Activated naive CD8-positive, alpha-beta T cell treated with anti-CD3 and anti-CD28 coated beads, Interleukin-2, amount 10 ng/mL, durations not matched to agents 7 days and 5 days (primary cell): Measurements from ENCODE around the gene CKB. TPM values are rescaled to one million over a fixed set of nuclear protein-coding genes. Genes with fewer than 3 reads are reported as not detected.
"Not testable (repeated sequence)": the region's sequence is repeated elsewhere in the genome, so short reads cannot be mapped to it uniquely, and the experiment has no call there.

ENCODE experiments used
- ATAC-seq: fragments of 150-1000 bp; cut with Tn5 transposase; one replicate; pipeline ENCODE4 v1.10.0; 2021; ENCODE audit warnings: low read depth, moderate library complexity
- POLR2A ChIA-PET: fragments of 350-600 bp; sonication (Branson Sonifier 250); formaldehyde crosslinking; loops from one replicate; lab custom pipeline; 2021; ENCODE audit warnings: antibody characterized with exemption; lab: Charles Lee
- DNase-seq: peaks from one replicate; pipeline ENCODE4 v3.0.0; 2021
- H3K27ac Mint-ChIP-seq: one replicate; pipeline ENCODE4 v1.8.0; 2022; ENCODE audit warnings: mild to moderate bottlenecking, mixed read lengths
- H3K27me3 Mint-ChIP-seq: one replicate; pipeline ENCODE4 v1.8.0; 2022; ENCODE audit warnings: mild to moderate bottlenecking, moderate library complexity, mixed read lengths
- H3K36me3 Mint-ChIP-seq: one replicate; pipeline ENCODE4 v1.8.0; 2021; ENCODE audit warnings: mild to moderate bottlenecking, mixed read lengths
- H3K4me1 Mint-ChIP-seq: one replicate; pipeline ENCODE4 v1.8.0; 2021; ENCODE audit warnings: mixed read lengths
- H3K4me3 Mint-ChIP-seq: one replicate; pipeline ENCODE4 v1.8.0; 2022; ENCODE audit warnings: mild to moderate bottlenecking, moderate library complexity, mixed read lengths
- H3K9me3 Mint-ChIP-seq: one replicate; pipeline ENCODE4 v1.8.0; 2021; ENCODE audit warnings: mixed read lengths
- total RNA-seq, 2 experiments: library from RNA; stranded (reverse); gene quantifications; one replicate each; pipeline ENCODE4 v1.2.3, GENCODE V29; 2021

CKB gene
- total RNA-seq, 2 experiments from 2014 or later, result 4.3 to 4.4 TPM

DNA sequence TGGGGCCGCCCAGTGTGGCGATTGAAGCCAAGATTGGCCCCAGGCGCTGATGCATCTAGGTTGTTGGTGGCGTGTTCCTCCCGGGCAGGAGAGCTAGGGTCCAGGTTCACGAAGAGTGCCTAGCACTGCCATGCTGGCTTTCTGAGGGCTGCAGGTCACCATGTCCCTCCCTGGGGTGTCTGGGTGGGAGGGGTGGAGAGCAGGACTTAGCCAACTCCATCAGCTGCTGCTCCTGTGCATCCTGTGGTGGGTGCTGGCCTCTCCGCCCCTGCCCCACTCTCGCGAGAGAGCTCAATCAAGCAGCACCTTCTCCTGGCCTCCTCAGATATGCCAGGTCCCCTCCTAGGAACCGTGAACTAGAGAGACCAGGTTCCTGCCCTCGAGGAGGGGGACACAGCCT is 8.2 kb upstream of the CKB start:
- peaks cover 2% of the 10 kb centered on the region for H3K36me3 Mint-ChIP-seq
- POLR2A ChIA-PET, result no interaction called here
- no peaks in the 10 kb centered on the region for H3K27me3 Mint-ChIP-seq
- H3K4me3 Mint-ChIP-seq, result peak overlapping the region; percentile 98
- H3K27ac Mint-ChIP-seq, result no peak overlapping the region
- H3K9me3 Mint-ChIP-seq, result no peaks in the 10 kb centered on the region
- DNase-seq, result no peak
- no peak for ATAC-seq
- H3K4me1 Mint-ChIP-seq, result peaks cover 27% of the 10 kb centered on the region

DNA sequence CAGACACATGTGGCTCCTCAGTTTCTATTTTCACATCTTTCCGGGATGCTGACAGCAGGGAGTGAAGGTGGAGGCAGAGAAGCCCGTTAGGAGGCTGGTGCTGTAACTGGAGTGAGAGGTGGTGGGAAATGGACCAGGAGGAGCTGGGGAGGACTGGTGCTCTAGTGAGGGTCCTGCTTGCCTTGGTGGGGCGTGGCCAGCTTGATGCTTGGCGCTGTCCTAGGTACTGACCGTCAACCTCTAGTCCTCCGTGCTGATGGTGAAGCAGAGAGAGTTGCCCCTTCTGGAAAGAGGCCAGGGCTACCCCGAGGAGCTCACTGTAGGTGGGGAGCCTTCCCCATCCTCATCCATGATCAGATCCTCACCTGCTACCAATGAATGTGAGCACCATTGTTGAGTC is 7.8 kb upstream of the CKB start:
- peak; percentile 55 for DNase-seq
- POLR2A ChIA-PET, result no interaction called here
- ATAC-seq, result no peak
- H3K4me3 Mint-ChIP-seq, result peak overlapping the region; percentile 98
- H3K36me3 Mint-ChIP-seq, result peaks cover 2% of the 10 kb centered on the region
- peak overlapping the region; percentile 62 for H3K27ac Mint-ChIP-seq
- peaks cover 27% of the 10 kb centered on the region for H3K4me1 Mint-ChIP-seq
- no peaks in the 10 kb centered on the region for H3K9me3 Mint-ChIP-seq
- no peaks in the 10 kb centered on the region for H3K27me3 Mint-ChIP-seq

DNA sequence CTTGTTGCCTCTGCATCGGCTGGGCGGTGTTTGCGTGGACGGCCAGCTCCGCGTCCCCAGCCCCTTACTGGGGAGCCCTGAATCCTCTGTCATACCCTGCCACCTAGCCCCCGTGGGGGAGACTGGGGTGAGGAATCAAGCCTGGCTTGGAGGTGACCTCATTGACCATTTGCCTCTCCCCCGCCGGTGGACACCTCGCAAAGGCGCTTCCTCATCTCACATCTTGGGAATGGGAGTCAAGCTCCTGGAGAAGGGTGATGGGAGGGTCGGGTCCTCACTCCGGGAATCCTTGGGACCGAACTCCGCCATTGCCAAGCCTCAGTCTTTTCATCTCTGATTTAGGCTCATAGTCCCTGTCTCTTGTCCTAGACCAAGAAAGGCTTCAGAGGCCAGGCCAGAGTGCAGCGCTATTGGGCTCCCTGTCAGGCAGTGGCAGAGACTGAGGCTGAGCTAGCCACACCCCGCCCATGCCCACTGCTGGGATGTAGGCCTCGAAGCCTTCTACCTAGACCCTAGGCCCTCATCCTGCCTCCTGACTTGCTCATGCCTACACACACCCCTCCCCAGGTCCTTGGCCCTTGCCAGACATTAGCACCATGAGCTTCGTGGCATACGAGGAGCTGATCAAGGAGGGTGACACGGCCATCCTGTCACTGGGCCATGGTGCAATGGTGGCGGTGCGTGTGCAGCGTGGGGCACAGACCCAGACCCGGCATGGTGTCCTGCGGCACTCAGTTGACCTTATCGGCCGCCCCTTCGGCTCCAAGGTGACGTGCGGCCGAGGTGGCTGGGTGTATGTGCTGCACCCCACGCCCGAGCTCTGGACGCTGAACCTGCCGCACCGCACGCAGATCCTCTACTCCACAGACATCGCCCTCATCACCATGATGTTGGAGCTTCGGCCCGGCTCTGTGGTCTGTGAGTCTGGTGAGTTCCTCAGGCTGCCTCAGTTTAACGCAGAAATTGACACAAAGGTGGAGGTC is 7.0 kb upstream of the CKB start:
- peaks cover 3% of the 10 kb centered on the region for H3K27me3 Mint-ChIP-seq
- peaks cover 2% of the 10 kb centered on the region for H3K36me3 Mint-ChIP-seq
- H3K9me3 Mint-ChIP-seq, result no peaks in the 10 kb centered on the region
- peaks cover 27% of the 10 kb centered on the region for H3K4me1 Mint-ChIP-seq
- H3K27ac Mint-ChIP-seq, result peak overlapping the region; percentile 97
- DNase-seq (no peak), ATAC-seq (peak; percentile 3)
- H3K4me3 Mint-ChIP-seq, result peak overlapping the region; percentile 98
- POLR2A ChIA-PET, result interaction anchor here (1.0 to 1.5 kb wide), 3 partner anchors 10 to 549 kb away, joined by 3 to 12 read pairs (median 3); no protein-coding TSS in a partner anchor

DNA sequence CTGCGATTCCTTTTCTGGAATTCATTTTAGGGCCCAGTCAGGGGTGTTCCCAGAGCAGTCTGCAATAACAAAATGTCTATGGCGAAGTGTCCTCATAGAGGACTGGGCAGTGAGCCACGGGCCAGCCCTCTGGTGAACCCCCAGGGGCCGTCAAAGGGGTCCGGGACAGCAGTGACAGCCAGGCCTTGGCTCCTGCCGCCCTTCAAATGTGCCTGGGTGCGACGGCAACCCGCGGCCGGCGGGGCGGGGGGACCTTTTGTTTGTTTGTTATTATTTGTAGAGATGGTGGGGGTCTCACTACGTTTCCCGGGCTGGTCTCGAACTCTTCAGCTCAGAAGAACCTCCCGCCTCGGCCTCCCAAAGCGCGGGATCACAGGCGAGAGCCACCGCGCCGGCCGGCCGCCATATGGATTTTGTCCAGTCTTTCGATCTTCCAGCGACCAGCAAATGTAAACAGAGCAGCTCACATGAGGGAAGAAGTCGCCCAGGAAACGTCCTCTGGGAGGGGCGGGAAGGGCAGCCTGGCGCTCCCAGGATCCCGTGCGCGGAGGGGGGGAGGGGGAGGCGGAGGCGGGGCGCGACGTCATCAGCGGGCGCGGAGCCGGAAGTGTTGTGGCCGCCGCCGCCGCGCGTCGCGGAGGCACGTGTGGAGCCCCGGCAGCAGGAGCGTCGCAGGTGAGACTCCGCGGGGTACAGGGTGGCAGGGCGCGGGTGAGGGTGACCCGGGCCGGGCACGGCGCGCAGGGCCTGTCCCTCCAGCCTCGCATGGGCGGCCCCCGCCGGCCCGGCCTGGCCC is 6.2 kb upstream of the CKB start, which contains the start of gene TRMT61A:
Gene TRMT61A (plus strand): TSS at position 610 of the 796 bp plus-strand sequence. CDS start 783 bp downstream, outside the sequence.
- peaks cover 12% of the 10 kb centered on the region for H3K27me3 Mint-ChIP-seq
- peak within 1 kb of the TSS; percentile 97 for H3K27ac Mint-ChIP-seq
- peaks cover 27% of the 10 kb centered on the region for H3K4me1 Mint-ChIP-seq
- ATAC-seq, result peak; percentile 79
- H3K9me3 Mint-ChIP-seq, result no peaks in the 10 kb centered on the region
- H3K4me3 Mint-ChIP-seq, result peak within 1 kb of the TSS; percentile 98
- H3K36me3 Mint-ChIP-seq, result peaks cover 2% of the 10 kb centered on the region
- POLR2A ChIA-PET, result interaction anchor here (1.0 to 1.5 kb wide), 3 partner anchors 10 to 549 kb away, joined by 3 to 12 read pairs (median 3); no protein-coding TSS in a partner anchor
- DNase-seq, result peak; percentile 83

DNA sequence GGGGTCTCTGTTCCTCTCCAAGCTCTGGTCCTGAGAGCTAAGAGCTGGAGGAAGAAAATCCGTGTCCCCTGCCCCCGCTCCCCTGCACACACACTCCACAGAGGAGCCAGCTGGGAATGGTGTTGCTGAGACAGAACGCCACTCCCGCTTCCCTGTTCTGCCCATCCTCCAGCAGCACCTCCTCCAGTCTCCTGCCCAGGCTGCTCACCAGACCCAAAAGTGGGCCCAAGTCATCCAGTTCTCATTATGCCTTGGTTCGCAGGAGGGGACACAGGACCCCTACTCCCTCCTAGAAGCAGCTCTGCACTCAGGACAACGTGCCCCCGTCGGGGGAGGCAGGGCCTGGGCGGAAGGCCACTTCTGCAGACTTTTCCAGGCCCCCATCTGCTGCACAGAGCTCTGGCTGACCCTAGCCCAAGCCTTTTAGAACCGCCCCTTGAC is 5.5 kb upstream of the CKB start:
- Mint-ChIP-seq H3K4me1 (peaks cover 27% of the 10 kb centered on the region), H3K36me3 (peaks cover 2% of the 10 kb centered on the region), H3K4me3 (peak overlapping the region; percentile 98), H3K27ac (peak overlapping the region; percentile 94), H3K27me3 (peaks cover 18% of the 10 kb centered on the region), H3K9me3 (no peaks in the 10 kb centered on the region)
- ATAC-seq (no peak), DNase-seq (no peak)
- POLR2A ChIA-PET, result interaction anchor here (1.0 to 1.5 kb wide), 2 partner anchors 9 to 12 kb away, joined by 3 to 12 read pairs; no protein-coding TSS in a partner anchor

DNA sequence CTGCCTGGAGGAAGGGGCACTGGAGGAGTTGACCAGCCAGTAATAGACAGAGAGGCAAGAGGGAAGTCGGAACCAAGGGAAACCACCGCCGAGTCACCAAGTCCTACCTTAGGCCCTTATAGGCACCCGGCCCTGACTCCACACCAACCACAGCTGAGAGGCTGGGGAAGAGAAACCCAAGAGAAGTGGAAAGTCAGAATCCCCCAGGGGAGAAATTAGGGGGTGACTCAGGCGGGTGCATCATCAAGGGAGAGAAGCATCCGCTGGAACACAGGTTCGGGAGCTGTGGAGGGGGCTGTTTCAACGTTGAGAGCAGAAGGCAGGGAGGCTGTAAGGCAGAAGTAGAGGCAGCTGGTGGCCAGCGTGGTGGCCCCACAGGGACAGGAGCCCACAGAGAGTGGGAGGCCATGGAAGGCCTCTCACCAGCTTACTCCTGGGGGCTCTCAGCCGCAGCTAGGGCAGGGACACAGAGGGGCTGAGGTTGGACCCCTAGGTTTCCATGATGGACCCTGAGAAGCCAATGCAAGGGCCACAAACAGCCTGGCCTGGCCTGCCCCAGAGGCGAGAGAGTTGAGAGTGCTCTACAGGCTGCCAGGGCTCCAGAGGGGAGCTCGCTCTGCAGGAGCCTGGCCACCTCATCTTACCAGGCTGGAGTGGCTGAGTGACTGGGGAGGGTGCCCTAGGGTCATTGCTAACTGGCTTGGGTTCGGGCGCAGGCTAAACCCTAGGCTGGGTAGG is 4.9 kb upstream of the CKB start:
- POLR2A ChIA-PET, result no interaction called here
- H3K27ac Mint-ChIP-seq, result peak overlapping the region; percentile 52
- no peak for ATAC-seq
- peaks cover 18% of the 10 kb centered on the region for H3K27me3 Mint-ChIP-seq
- DNase-seq, result no peak
- peak overlapping the region; percentile 5 for H3K4me3 Mint-ChIP-seq
- peaks cover 27% of the 10 kb centered on the region for H3K4me1 Mint-ChIP-seq
- no peaks in the 10 kb centered on the region for H3K9me3 Mint-ChIP-seq
- peaks cover 2% of the 10 kb centered on the region for H3K36me3 Mint-ChIP-seq

DNA sequence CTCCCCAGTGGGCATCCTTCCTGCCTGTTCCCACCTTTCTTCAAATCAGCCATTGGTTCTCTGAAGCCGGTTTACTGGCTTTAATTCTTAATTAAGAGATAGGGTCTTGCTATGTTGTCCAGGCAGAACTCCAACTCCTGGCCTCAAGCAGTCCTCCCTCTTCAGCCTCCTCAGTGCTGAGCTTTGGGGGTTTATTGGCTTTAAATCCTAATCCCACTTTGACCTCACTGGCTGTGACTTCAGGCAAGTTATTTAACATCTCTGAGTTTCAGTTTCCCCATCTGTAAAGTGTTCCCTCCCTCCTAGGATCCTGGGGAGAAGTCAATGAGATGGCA is 4.3 kb upstream of the CKB start:
- peaks cover 27% of the 10 kb centered on the region for H3K4me1 Mint-ChIP-seq
- DNase-seq, result no peak
- peak overlapping the region; percentile 52 for H3K27ac Mint-ChIP-seq
- no peak for ATAC-seq
- peak overlapping the region; percentile 5 for H3K4me3 Mint-ChIP-seq
- H3K27me3 Mint-ChIP-seq, result peaks cover 18% of the 10 kb centered on the region
- peaks cover 2% of the 10 kb centered on the region for H3K36me3 Mint-ChIP-seq
- POLR2A ChIA-PET, result interaction anchor here (0.6 kb wide), 1 partner anchor 33 kb away, joined by 3 read pairs; no protein-coding TSS in a partner anchor
- no peaks in the 10 kb centered on the region for H3K9me3 Mint-ChIP-seq

DNA sequence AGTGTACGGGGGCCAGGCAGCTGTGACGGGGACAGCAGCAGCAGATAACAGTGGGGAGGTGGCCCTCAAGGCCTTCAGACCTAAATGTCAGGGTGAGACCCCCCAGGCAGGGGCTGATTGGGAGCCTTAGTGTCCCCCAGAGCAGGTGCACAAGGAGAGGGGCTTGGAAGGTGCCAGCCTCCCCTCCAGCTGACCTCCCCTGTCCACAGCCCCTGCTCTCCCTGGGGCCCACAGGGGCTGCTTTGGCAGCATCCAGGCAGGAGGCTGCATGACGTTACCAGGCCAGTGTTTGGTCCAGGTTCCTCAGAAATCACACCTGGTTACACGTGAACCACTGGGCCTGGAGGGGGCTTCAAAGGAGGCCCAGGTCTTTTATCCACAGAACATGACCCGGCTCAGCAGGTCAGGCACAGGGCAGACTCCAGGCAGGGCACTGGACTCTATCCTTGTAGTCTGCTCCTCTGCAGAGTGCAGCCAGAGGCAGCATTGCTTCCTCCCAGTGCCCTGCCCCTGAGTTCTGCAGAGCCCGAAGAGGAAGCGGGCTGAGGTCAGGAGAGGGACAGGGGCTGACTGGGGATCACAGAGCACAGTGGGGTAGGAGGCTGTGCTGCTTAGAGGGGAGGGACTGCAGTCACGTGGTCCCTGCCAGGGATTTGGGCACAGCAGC is 3.8 kb upstream of the CKB start:
- H3K27ac Mint-ChIP-seq, result no peak overlapping the region
- ATAC-seq (no peak), DNase-seq (no peak)
- POLR2A ChIA-PET, result interaction anchor here (0.6 kb wide), 1 partner anchor 33 kb away, joined by 3 read pairs; no protein-coding TSS in a partner anchor
- H3K27me3 Mint-ChIP-seq, result peaks cover 18% of the 10 kb centered on the region
- peaks cover 27% of the 10 kb centered on the region for H3K4me1 Mint-ChIP-seq
- H3K9me3 Mint-ChIP-seq, result no peaks in the 10 kb centered on the region
- H3K4me3 Mint-ChIP-seq, result no peak overlapping the region
- peaks cover 2% of the 10 kb centered on the region for H3K36me3 Mint-ChIP-seq

DNA sequence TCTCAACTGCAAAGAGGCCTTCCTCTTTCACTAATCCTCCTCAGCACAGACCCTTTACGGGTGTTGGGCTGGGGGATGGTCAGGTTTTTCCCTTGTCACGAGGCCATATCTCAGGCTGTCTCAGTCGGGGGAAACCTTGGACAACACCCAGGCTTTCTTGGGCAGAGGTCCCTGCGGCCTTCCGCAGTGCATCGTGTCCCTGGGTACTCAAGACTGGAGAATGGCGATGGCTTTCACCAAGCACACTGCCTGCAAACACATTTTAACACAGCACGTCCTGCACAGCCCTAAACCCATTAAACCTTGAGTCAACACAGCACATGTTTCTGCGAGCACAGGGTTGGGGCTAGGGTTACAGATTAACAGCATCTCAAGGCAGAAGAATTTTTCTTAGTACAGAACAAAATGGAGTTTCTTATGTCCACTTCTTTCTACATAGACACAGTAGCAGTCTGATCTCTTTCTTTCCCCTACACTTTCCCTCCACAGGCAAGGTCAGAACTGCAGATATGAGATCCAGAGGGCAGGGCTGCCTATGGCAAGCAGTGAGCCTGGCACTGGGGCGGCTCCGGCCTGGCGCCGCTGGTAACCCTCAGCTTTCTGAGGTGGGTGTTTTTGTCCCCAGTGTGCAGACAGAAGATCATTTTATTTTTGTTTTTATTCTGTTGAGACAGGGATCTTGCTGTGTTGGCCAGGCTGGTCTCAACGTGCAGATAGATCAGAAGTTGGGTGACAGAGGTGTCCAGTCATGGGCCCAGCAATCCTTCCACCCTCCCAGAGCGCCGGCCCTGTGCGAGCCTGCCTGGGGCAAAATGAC is 3.0 kb upstream of the CKB start:
- not testable (repeated sequence) for H3K27ac Mint-ChIP-seq, H3K36me3 Mint-ChIP-seq

DNA sequence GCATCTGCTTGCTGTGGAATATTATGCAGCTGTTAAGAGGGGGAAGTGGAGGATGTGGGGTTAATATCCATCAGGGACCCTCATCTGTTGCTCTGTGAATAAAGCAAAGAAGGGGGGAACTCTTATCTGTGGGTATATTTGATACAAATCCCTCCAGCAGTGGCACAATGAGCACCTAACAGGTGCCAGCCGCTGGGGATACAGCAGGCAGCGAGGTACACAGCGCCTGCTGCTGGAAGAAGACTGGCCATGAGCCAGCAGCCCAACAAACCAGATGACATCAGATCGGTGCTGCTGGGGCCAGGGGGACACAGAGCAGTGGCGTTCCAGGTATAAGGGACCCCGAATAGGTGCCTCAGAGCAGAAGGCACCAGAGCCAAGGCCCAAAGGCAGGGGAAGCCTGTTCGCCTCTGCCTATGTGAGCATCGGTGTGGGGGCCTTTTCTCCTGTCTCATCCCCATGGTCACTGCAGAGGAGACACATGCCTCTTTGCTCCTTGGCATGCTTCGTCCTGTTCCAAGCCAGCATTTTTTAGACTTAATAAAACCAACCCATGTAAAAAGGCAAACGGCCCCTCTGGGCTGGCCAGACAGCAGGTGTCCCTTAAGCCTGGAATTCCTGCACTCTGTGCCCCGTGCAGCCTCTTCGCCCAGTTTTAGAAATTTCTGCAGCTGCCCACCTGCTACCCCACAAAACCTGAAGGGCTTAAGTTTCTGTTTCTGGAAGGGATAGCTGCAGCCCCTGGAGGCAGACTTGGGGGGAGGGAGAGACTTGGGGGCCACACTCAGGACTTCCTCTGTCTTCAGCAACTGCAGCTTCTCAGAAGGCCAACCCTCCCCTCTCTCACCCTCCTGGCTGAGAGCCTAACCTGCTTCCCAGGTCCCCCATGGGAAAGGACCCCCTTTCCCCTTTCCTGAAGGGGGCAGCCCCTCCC is 1.6 kb upstream of the CKB start:
- peaks cover 18% of the 10 kb centered on the region for H3K27me3 Mint-ChIP-seq
- H3K9me3 Mint-ChIP-seq, result no peaks in the 10 kb centered on the region
- POLR2A ChIA-PET, result no interaction called here
- ATAC-seq (no peak), DNase-seq (no peak)
- H3K36me3 Mint-ChIP-seq, result no peaks in the 10 kb centered on the region
- peaks cover 18% of the 10 kb centered on the region for H3K4me1 Mint-ChIP-seq
- no peak overlapping the region for H3K4me3 Mint-ChIP-seq
- no peak overlapping the region for H3K27ac Mint-ChIP-seq

More for the DNA sequence above, 3.0 kb upstream of the CKB start:
- DNase-seq, ATAC-seq, POLR2A ChIA-PET, H3K9me3 Mint-ChIP-seq, H3K4me3 Mint-ChIP-seq: not testable (repeated sequence)
- peaks cover 24% of the 10 kb centered on the region for H3K4me1 Mint-ChIP-seq
- H3K27me3 Mint-ChIP-seq, result peaks cover 18% of the 10 kb centered on the region

DNA sequence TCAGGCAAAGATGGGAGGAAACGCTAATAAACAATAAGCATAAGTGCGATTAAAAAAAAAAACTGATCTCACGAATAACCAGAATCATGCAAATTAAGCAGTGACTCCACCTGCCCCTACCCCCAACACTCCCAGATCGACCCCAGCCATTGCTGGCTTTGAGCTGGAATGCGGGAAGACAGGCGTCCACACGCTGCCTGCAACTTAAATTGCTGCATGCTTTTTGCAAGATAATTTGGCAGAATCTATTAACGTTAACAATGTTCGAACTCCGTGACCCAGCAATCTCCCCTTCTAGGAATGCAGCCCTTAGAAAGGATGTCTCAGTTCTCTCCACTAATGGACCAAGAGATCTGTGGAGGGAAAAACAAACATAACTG is 935 bp upstream of the CKB start:
- POLR2A ChIA-PET, result no interaction called here
- Mint-ChIP-seq H3K36me3 (no peaks in the 10 kb centered on the region), H3K9me3 (no peaks in the 10 kb centered on the region), H3K27ac (no peak overlapping the region), H3K27me3 (peaks cover 18% of the 10 kb centered on the region), H3K4me1 (peaks cover 21% of the 10 kb centered on the region), H3K4me3 (no peak overlapping the region)
- no peak for ATAC-seq
- DNase-seq, result no peak
